HEK293 (cell line): ENCODE measurements around the gene CHM.
"Not testable (repeated sequence)": the region's sequence is repeated elsewhere in the genome, so short reads cannot be mapped to it uniquely, and the experiment has no call there.

Experiments used
- CTCF ChIA-PET: fragments of 350-600 bp; formaldehyde crosslinking; extraction: SDS; loops from one replicate; lab custom pipeline; 2021; ENCODE audit warnings: antibody characterized with exemption; lab: Yijun Ruan, JAX
- POLR2A ChIA-PET: fragments of 300-600 bp; formaldehyde crosslinking; extraction: SDS; loops from one replicate; lab custom pipeline; 2020; ENCODE audit warnings: antibody characterized with exemption, inconsistent platforms; lab: Yijun Ruan, JAX
- H3K27ac ChIP-seq: fragments of 200-500 bp; sonication (Bioruptor generic); 2 replicates; pipeline ENCODE4 v1.5.1; 2014; ENCODE audit warnings: low read depth, low read length, control low read depth, inconsistent platforms; ENCODE audit errors: extremely low read depth
- H3K36me3 ChIP-seq, 2 experiments: fragments of 200-500 bp in 1 of 2; sonication (Bioruptor generic) in 1 of 2; 1 replicate in 1 of 2; 2 replicates in 1 of 2; pipeline ENCODE4 v1.5.1; 2014 to 2017; ENCODE audit warnings: inconsistent platforms in 2 of 2, low read length in 2 of 2; ENCODE audit not compliant: control insufficient read depth in 2 of 2, insufficient read depth in 1 of 2
- H3K4me1 ChIP-seq: fragments of 200-500 bp; sonication (Bioruptor generic); 2 replicates; pipeline ENCODE4 v1.5.1; 2014; ENCODE audit warnings: mild to moderate bottlenecking, low read length, inconsistent platforms; ENCODE audit not compliant: control insufficient read depth, insufficient read depth
- H3K4me3 ChIP-seq: 2 replicates; pipeline ENCODE4 v1.5.1; 2011; ENCODE audit warnings: low read depth, mild to moderate bottlenecking, control low read depth, low read length, moderate library complexity
- H3K9me3 ChIP-seq: fragments of 200-500 bp; sonication (Bioruptor generic); 2 replicates; pipeline ENCODE4 v1.5.1; 2014; ENCODE audit warnings: low read depth, low read length, inconsistent platforms; ENCODE audit not compliant: control insufficient read depth, insufficient read depth
- GLIS1 ChIP-seq: fragments of 450-650 bp; formaldehyde crosslinking; IDR thresholded peaks from 2 replicates; pipeline ENCODE4 v1.5.1; 2016; ENCODE audit warnings: missing biosample characterization, missing genetic modification characterization
- KLF17 ChIP-seq: fragments of 450-650 bp; formaldehyde crosslinking; IDR thresholded peaks from 2 replicates; pipeline ENCODE4 v1.5.1; 2016; ENCODE audit warnings: missing biosample characterization, missing genetic modification characterization
- PRDM4 ChIP-seq: fragments of 450-650 bp; formaldehyde crosslinking; IDR thresholded peaks from 2 replicates; pipeline ENCODE4 v1.5.1; 2017; ENCODE audit warnings: missing biosample characterization, missing genetic modification characterization
- SP2 ChIP-seq: fragments of 450-650 bp; formaldehyde crosslinking; IDR thresholded peaks from 2 replicates; pipeline ENCODE4 v1.5.1; 2016; ENCODE audit warnings: missing biosample characterization, missing genetic modification characterization
- YY2 ChIP-seq: fragments of 450-650 bp; formaldehyde crosslinking; IDR thresholded peaks from 2 replicates; pipeline ENCODE4 v1.5.1; 2016; ENCODE audit warnings: missing biosample characterization, missing genetic modification characterization
- ZNF146 ChIP-seq: fragments of 450-650 bp; formaldehyde crosslinking; IDR thresholded peaks from 2 replicates; pipeline ENCODE4 v1.5.1; 2016; ENCODE audit warnings: missing biosample characterization, missing genetic modification characterization
- ZNF155 ChIP-seq: fragments of 450-650 bp; formaldehyde crosslinking; IDR thresholded peaks from 2 replicates; pipeline ENCODE4 v1.5.1; 2016; ENCODE audit warnings: missing biosample characterization, missing genetic modification characterization
- ZNF23 ChIP-seq: fragments of 450-650 bp; formaldehyde crosslinking; IDR thresholded peaks from 2 replicates; pipeline ENCODE4 v1.5.1; 2016; ENCODE audit warnings: missing biosample characterization, missing genetic modification characterization, borderline replicate concordance
- ZNF24 ChIP-seq: fragments of 450-650 bp; formaldehyde crosslinking; IDR thresholded peaks from 2 replicates; pipeline ENCODE4 v1.5.1; 2016; ENCODE audit warnings: missing biosample characterization, missing genetic modification characterization
- ZNF26 ChIP-seq: fragments of 450-650 bp; formaldehyde crosslinking; IDR thresholded peaks from 2 replicates; pipeline ENCODE4 v1.5.1; 2016; ENCODE audit warnings: missing biosample characterization, missing genetic modification characterization
- ZNF280D ChIP-seq: fragments of 450-650 bp; formaldehyde crosslinking; IDR thresholded peaks from 2 replicates; pipeline ENCODE4 v1.5.1; 2016; ENCODE audit warnings: missing biosample characterization, missing genetic modification characterization
- ZNF311 ChIP-seq: fragments of 450-650 bp; formaldehyde crosslinking; IDR thresholded peaks from 2 replicates; pipeline ENCODE4 v1.5.1; 2017; ENCODE audit warnings: missing biosample characterization, missing genetic modification characterization, borderline replicate concordance
- ZNF350 ChIP-seq: fragments of 450-650 bp; formaldehyde crosslinking; IDR thresholded peaks from 2 replicates; pipeline ENCODE4 v1.5.0; 2017; ENCODE audit warnings: missing biosample characterization, mild to moderate bottlenecking, missing genetic modification characterization
- ZNF426 ChIP-seq: fragments of 450-650 bp; formaldehyde crosslinking; IDR thresholded peaks from 2 replicates; pipeline ENCODE4 v1.5.1; 2017; ENCODE audit warnings: missing biosample characterization, missing genetic modification characterization, mild to moderate bottlenecking, inconsistent platforms, moderate library complexity
- ZNF433 ChIP-seq: fragments of 450-650 bp; formaldehyde crosslinking; IDR thresholded peaks from 2 replicates; pipeline ENCODE4 v1.5.1; 2016; ENCODE audit warnings: missing biosample characterization, missing genetic modification characterization, low read depth
- ZNF521 ChIP-seq: fragments of 450-650 bp; formaldehyde crosslinking; IDR thresholded peaks from 2 replicates; pipeline ENCODE4 v1.5.1; 2017; ENCODE audit warnings: missing biosample characterization, mild to moderate bottlenecking, missing genetic modification characterization
- ZNF530 ChIP-seq: fragments of 450-650 bp; formaldehyde crosslinking; IDR thresholded peaks from 2 replicates; pipeline ENCODE4 v1.5.1; 2016; ENCODE audit warnings: low read depth, missing biosample characterization, missing genetic modification characterization
- ZNF596 ChIP-seq: fragments of 450-650 bp; IDR thresholded peaks from 2 replicates; pipeline ENCODE4 v1.5.0; 2018; ENCODE audit warnings: missing biosample characterization, mild to moderate bottlenecking, missing genetic modification characterization, moderate library complexity
- ZNF626 ChIP-seq: fragments of 450-650 bp; sonication (Bioruptor Pico); formaldehyde crosslinking; IDR thresholded peaks from 2 replicates; pipeline ENCODE4 v1.5.1; 2018; ENCODE audit warnings: missing biosample characterization, missing genetic modification characterization, inconsistent platforms
- ZSCAN16 ChIP-seq: fragments of 450-650 bp; formaldehyde crosslinking; IDR thresholded peaks from 2 replicates; pipeline ENCODE4 v1.5.1; 2016; ENCODE audit warnings: missing biosample characterization, missing genetic modification characterization

The CHM gene

GRCh38 chrX:85944751-85945150, 102.6 kb downstream of the CHM start:
- H3K27ac ChIP-seq, H3K4me3 ChIP-seq, CTCF ChIA-PET, H3K36me3 ChIP-seq, H3K4me1 ChIP-seq, POLR2A ChIA-PET, H3K9me3 ChIP-seq: not testable (repeated sequence)
- peak; percentile 90 for TF ChIP-seq ZNF146 (tag by site-specific recombination)
- 0 out of 2 replicates have a peak, but pooled peaks have one; percentile 56 for TF ChIP-seq ZNF280D (tag by site-specific recombination)

- Histone ChIP-seq H3K27ac (no peak overlapping the region), H3K36me3 (peaks cover 0 to 5% of the 10 kb centered on the region in 2 experiments; a peak in 2 of 3 replicates), H3K4me1 (no peaks in the 10 kb centered on the region), H3K9me3 (peaks cover 6% of the 10 kb centered on the region), H3K4me3 (no peak overlapping the region)
- ChIA-PET POLR2A (no interaction called here), CTCF (no interaction called here)
- TF ChIP-seq PRDM4 (tag by site-specific recombination): no peak
- no peak for TF ChIP-seq ZSCAN16 (tag by site-specific recombination)
- no peak for TF ChIP-seq YY2 (tag by site-specific recombination)
- TF ChIP-seq ZNF311: no peak
- no peak for TF ChIP-seq ZNF530 (tag by site-specific recombination)
- TF ChIP-seq SP2 (tag by site-specific recombination): no peak
- no peak for TF ChIP-seq ZNF596
- no peak for TF ChIP-seq ZNF24 (tag by site-specific recombination)
- TF ChIP-seq ZNF426 (tag by site-specific recombination): no peak
- no peak for TF ChIP-seq ZNF350 (tag by site-specific recombination)
- no peak for TF ChIP-seq KLF17 (tag by site-specific recombination)
- no peak for TF ChIP-seq ZNF23 (tag by site-specific recombination)
- TF ChIP-seq ZNF433 (tag by site-specific recombination): no peak
- TF ChIP-seq ZNF155: no peak
- no peak for TF ChIP-seq ZNF521 (tag by site-specific recombination)
- TF ChIP-seq GLIS1 (tag by site-specific recombination): no peak
- TF ChIP-seq ZNF26 (tag by site-specific recombination): no peak
- TF ChIP-seq ZNF626 (tag by site-specific recombination): no peak
Measured at GRCh38 chrX:85941275-85941674, 106.1 kb downstream of the CHM start.

GRCh38 chrX:85939942-85940341, 107.4 kb downstream of the CHM start:
- H3K4me3 ChIP-seq, H3K27ac ChIP-seq, H3K4me1 ChIP-seq, H3K36me3 ChIP-seq, H3K9me3 ChIP-seq, POLR2A ChIA-PET, CTCF ChIA-PET: not testable (repeated sequence)
